RWPE1 (cell line): ENCODE data around the gene PFDN6.
"Not testable (repeated sequence)": the region's sequence is repeated elsewhere in the genome, so short reads cannot be mapped to it uniquely, and the experiment has no call there.

Experiments
- CTCF ChIA-PET: fragments of 350-600 bp; sonication (Branson Sonifier 250); formaldehyde crosslinking; extraction: SDS; loops from one replicate; lab custom pipeline; 2021; lab: Yijun Ruan, JAX
- POLR2A ChIA-PET: fragments of 400-600 bp; formaldehyde crosslinking; extraction: SDS; loops from one replicate; lab custom pipeline; 2020; ENCODE audit warnings: antibody characterized with exemption; ENCODE audit not compliant: low non-redundant PET; lab: Yijun Ruan, JAX
- DNase-seq: peaks from one replicate; pipeline ENCODE4 v3.0.0; 2012; ENCODE audit warnings: low spot score
- H3K27ac ChIP-seq: fragments of 450-650 bp; 2 replicates; pipeline ENCODE4 v1.5.1; 2017
- CTCF ChIP-seq: fragments of 450-650 bp; conservative IDR thresholded peaks from 2 replicates; pipeline ENCODE4 v1.5.1; 2017; ENCODE audit warnings: low read depth, mild to moderate bottlenecking

Gene PFDN6

GRCh38 chr6:33254591-33254990 is 34.8 kb upstream of the PFDN6 start:
- POLR2A ChIA-PET = no interaction called here
- H3K27ac ChIP-seq = peak overlapping the region; percentile 52
- no peak for DNase-seq
- TF ChIP-seq CTCF = no peak
- CTCF ChIA-PET = no interaction called here

GRCh38 chr6:33259032-33259431 is 30.4 kb upstream of the PFDN6 start:
- ChIA-PET POLR2A (interaction anchor here (0.6 kb wide), 1 partner anchor 49 kb away, joined by 4 read pairs; no protein-coding TSS in a partner anchor), CTCF (interaction anchor here (0.8 kb wide), 1 partner anchor 796 kb away, joined by 6 read pairs; no protein-coding TSS in a partner anchor)
- no peak for DNase-seq
- no peak overlapping the region for H3K27ac ChIP-seq
- no peak for TF ChIP-seq CTCF

DNA sequence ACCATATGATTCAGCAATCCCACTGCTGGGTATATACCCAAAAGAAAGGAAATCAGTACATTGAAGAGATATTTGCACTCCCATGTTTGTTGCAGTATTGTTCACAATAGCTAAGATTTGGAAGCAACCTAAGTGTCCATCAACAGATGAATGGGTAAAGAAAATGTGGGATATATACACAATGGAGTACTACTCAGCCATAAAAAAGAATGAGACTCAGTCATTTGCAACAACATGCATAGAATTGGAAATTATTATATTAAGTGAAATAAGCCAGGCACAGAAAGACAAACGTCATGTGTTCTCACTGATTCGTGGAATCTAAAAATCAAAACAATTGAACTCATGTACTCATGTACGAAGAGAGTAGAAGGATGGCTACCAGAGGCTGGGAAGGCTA is 26.9 kb upstream of the PFDN6 start:
- POLR2A ChIA-PET, DNase-seq, H3K27ac ChIP-seq: not testable (repeated sequence)
- CTCF ChIA-PET = interaction anchor here (0.6 to 0.7 kb wide), 2 partner anchors 136 to 296 kb away, joined by 3 read pairs; no protein-coding TSS in a partner anchor

GRCh38 chr6:33264015-33264414 is 25.4 kb upstream of the PFDN6 start:
- CTCF ChIA-PET = no interaction called here
- POLR2A ChIA-PET = no interaction called here
- no peak for TF ChIP-seq CTCF
- peak overlapping the region; percentile 18 for H3K27ac ChIP-seq
- DNase-seq = no peak

GRCh38 chr6:33271117-33271467 is 18.3 kb upstream of the PFDN6 start:
- no peak for DNase-seq
- ChIA-PET POLR2A (interaction anchor here (0.6 to 0.8 kb wide), 2 partner anchors 11 to 13 kb away, joined by 3 read pairs; no protein-coding TSS in a partner anchor), CTCF (interaction anchor here (0.5 kb wide), 1 partner anchor 30 kb away, joined by 4 read pairs; no protein-coding TSS in a partner anchor)
- peak overlapping the region; percentile 90 for H3K27ac ChIP-seq
- TF ChIP-seq CTCF = no peak

GRCh38 chr6:33271468-33272274 is 17.7 kb upstream of the PFDN6 start, which contains the start of the genes RPS18 and VPS52:
Gene RPS18 (plus strand): TSS chr6:33272075. CDS start chr6:33272120, 45 bp downstream.
Gene VPS52 (minus strand): TSS chr6:33271876. CDS start chr6:33271675, 201 bp downstream.
- peak; percentile 87 for DNase-seq
- peak within 1 kb of the TSS; percentile 90 for H3K27ac ChIP-seq
- POLR2A ChIA-PET = interaction anchor here (0.6 to 2.0 kb wide), 6 partner anchors 11 to 52 kb away, joined by 3 to 10 read pairs (median 3); partner anchors contain the start of genes PFDN6 and WDR46
- CTCF ChIA-PET = interaction anchor here (0.5 to 0.6 kb wide), 4 partner anchors 29 to 1804 kb away, joined by 3 to 4 read pairs (median 3); no protein-coding TSS in a partner anchor
- TF ChIP-seq CTCF = no peak
